GM08714 (cell line): ENCODE data around the gene AP1M1.

Source experiments
- H3K4me3 ChIP-seq: fragments of 200-500 bp; sonication (Bioruptor generic); 2 replicates; pipeline ENCODE4 v1.5.1; 2014; ENCODE audit warnings: mild to moderate bottlenecking, low read length, inconsistent platforms
- ZNF274 ChIP-seq: IDR thresholded peaks from 2 replicates; pipeline ENCODE4 v1.6.1; 2012; ENCODE audit warnings: mild to moderate bottlenecking, low read depth, low read length

Gene AP1M1

DNA sequence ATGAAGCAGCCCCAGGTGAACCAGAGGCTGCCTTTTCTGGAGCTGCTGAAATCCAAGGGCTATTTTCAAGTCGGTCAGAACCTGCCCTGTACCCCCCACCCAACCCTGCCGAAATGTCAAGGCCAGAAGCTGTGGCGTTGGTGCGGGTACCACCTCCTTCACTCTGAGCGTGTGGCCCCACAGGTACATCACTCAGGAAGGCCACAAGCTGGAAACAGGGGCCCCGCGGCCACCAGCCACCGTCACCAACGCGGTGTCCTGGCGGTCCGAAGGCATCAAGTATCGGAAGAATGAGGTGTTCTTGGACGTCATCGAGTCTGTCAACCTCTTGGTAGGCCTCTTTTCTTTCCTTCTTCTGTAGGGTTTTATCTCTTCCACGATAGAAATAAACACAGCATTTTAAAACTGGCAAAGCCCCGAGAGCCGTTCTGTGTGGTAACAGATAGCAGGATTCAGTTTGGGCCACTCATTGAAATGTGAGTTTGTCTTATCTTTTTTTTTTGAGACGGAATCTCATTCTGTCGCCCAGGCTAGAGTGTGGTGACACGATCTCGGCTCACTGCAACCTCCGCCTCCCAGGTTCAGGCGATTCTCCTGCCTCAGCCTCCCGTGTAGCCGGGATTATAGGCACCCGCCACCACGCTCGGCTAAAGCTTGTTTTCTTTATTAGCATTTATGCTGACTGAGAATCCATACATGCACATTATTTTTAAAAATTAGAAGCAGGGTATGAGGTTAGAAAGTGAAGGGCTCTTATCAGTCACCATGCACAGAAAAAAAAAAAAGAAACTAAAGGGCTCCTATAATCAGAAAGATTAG is 11.3 kb downstream of the AP1M1 start:
- H3K4me3 ChIP-seq, result no peak overlapping the region
- no peak for TF ChIP-seq ZNF274

DNA sequence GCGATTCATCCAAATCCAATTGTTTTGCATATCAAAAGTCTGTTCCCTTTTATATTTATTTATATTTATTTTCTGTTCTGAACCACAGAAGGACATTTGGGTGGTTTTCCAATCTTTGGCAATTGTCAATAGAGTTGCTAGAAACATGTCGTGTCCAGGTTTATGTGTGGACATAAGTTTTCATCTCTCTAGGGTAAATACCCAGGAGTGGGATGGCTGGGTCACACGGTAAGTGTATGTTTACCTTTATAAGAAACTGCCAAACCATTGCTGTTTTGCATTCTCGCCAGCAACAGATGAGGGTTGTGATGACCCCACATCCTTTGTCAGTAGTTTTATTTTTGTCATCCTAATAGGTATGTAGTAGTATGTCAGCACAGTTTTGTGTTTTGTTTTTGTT is 12.5 kb downstream of the AP1M1 start:
- H3K4me3 ChIP-seq, result no peak overlapping the region
- TF ChIP-seq ZNF274, result no peak

GRCh38 chr19:16213076-16213475 is 15.4 kb downstream of the AP1M1 start:
- TF ChIP-seq ZNF274, result no peak

DNA sequence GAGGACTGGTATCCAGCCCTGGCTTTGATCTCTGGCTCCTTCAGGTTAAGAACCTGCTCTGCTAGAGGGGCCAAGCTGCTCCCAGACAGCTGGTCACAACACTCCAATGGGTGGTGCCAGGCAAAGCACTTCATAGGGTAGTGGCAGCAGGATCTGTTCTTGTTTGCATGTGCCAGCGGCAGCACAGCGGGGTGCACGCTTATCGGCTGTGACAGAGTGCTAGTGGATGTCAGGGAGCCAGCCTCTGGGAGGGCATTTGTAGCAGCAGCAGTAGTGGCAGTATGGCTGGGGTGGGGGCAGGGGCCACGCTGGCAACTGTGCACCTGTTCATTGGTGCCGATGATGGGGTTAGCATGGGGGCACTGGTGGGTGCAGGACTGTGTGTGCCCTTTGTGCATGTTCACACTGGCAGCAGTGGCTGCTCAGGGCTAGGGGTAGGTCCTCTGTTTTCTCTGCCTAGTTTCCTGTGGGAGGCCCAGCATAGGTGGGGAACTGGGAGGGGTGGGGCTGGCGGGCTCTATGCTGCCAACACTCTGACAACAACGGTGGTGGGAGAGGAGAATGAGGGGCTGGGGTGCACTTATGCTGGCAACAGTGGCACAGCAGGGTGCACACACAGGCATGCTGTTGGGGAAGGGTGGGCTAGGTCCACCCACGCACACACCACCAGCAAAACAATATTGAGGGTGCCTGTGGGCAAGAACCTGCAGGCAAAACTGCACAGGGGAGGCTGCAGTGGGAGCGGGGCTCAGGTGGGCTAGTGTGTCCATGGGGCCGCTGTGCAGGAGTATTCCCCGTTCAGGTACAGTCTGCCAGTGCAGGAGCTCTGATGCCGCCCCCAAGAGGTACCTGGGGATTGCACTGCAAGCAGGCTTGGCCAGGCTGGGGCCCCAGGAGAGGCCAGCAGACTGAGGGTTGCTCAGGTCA is 19.3 kb downstream of the AP1M1 start:
- no peak for TF ChIP-seq ZNF274
- H3K4me3 ChIP-seq, result no peak overlapping the region

More at GRCh38 chr19:16213076-16213475, 15.4 kb downstream of the AP1M1 start:
- no peak overlapping the region for H3K4me3 ChIP-seq

- TF ChIP-seq ZNF274, result no peak
- no peak overlapping the region for H3K4me3 ChIP-seq
These were observed 20.2 kb downstream of the AP1M1 start for GRCh38 chr19:16217716-16218451.

DNA sequence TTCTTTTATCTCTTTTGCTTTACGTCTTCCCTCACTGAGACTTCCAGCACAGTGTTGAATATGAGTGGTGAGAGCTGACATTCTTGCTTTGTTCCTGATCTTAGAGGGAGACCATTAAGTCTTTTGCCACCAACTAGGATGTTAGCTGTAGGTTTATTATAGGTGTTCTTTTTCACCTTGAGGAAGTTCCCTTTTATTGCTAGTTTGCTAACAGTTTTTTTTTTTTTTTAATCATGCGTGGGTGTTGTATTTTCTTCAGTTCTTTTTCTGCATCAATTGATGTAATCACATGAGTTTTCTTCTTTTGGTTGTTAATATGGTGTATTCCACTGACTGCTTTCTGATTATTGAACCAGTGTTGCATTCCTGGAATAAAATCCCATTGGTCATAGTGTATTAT is 21.1 kb downstream of the AP1M1 start:
- no peak for TF ChIP-seq ZNF274
- no peak overlapping the region for H3K4me3 ChIP-seq

- TF ChIP-seq ZNF274, result no peak
- no peak overlapping the region for H3K4me3 ChIP-seq
These were observed 25.1 kb downstream of the AP1M1 start for GRCh38 chr19:16222806-16223205.

DNA sequence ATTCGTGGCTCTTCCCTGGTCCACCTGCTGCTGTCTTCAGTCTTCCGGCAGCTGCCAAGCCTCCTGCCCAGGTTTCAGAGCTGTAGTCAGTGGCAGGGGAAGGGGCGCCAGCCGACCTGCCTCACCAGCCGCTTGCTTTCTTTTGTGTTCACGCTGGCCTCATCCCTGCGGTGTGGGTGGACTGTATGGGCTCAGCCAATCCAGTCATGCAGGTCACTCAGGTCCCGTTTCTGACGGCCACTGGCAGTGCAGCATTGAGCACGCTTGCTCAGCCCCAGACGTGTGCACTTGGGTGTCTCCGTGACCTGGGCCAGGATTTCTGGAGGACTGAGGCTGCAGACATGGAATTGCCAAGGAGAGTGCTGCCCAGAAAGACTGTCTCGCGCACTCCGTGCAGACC is 26.0 kb downstream of the AP1M1 start:
- no peak overlapping the region for H3K4me3 ChIP-seq
- TF ChIP-seq ZNF274, result no peak

- TF ChIP-seq ZNF274, result no peak
- no peak overlapping the region for H3K4me3 ChIP-seq
These were observed 26.8 kb downstream of the AP1M1 start for GRCh38 chr19:16224293-16225045.

GRCh38 chr19:16225279-16226183 is 27.8 kb downstream of the AP1M1 start:
- H3K4me3 ChIP-seq, result no peak overlapping the region

GRCh38 chr19:16226184-16226591 is 28.5 kb downstream of the AP1M1 start:
- H3K4me3 ChIP-seq, result no peak overlapping the region
- TF ChIP-seq ZNF274, result no peak

More at GRCh38 chr19:16225279-16226183, 27.8 kb downstream of the AP1M1 start:
- no peak for TF ChIP-seq ZNF274
